MM.1S (cell line): Measurements from ENCODE around the gene RGL3.

Source experiments
- CTCF ChIP-seq: fragments of 300-600 bp; sonication (generic); IDR thresholded peaks from 2 replicates; pipeline ENCODE4 v1.5.1; 2016; ENCODE audit warnings: antibody characterized with exemption, low read length, mixed read lengths
- EZH2 ChIP-seq: fragments of 300-600 bp; sonication (generic); optimal IDR thresholded peaks from 2 replicates; pipeline ENCODE3; 2017; ENCODE audit warnings: low read depth, mild to moderate bottlenecking, antibody characterized with exemption, low read length, mixed read lengths
- EZH2phosphoT487 ChIP-seq: fragments of 300-600 bp; sonication (generic); IDR thresholded peaks from 2 replicates; pipeline ENCODE4 v1.6.1; 2018; ENCODE audit warnings: antibody characterized with exemption, low read length

GRCh38 chr19:11458236-11458900 is 39.3 kb upstream of the RGL3 start:
- no peak for TF ChIP-seq CTCF
- no peak for TF ChIP-seq EZH2
- TF ChIP-seq EZH2phosphoT487 = no peak
